ENCODE data around the gene GABPB2.

The GABPB2 gene

GRCh38 chr1:151032164-151032563, 38.4 kb upstream of the GABPB2 start:
- ChIA-PET CTCF (interaction anchor here (1.0 to 1.7 kb wide), 2 partner anchors 25 to 124 kb away, joined by 3 to 4 read pairs; partner anchors contain the start of genes MINDY1 and TNFAIP8L2), POLR2A (no interaction called here)
- Histone ChIP-seq H3K36me3 (ENCODE audit: control insufficient read depth in 2 of 2, insufficient read depth in 1 of 2, low read length in 2 of 2) (peaks cover 45 to 71% of the 10 kb centered on the region in 2 experiments), H3K9me3 (ENCODE audit: control insufficient read depth, insufficient read depth, low read depth, low read length) (no peaks in the 10 kb centered on the region), H3K4me3 (ENCODE audit: low read depth, low read length) (no peak overlapping the region), H3K27ac (ENCODE audit: extremely low read depth, low read depth, low read length) (no peak overlapping the region), H3K4me1 (ENCODE audit: control insufficient read depth, insufficient read depth, low read length) (no peaks in the 10 kb centered on the region)
- TF ChIP-seq ZNF146 (tag by site-specific recombination; IDR thresholded peaks at IDR 0.05) (no peak), ZNF121 (tag by site-specific recombination; IDR thresholded peaks at IDR 0.05) (peak; percentile 72; the same call in 1 of the 2 replicates), PRDM4 (tag by site-specific recombination; IDR thresholded peaks at IDR 0.05) (no peak)

- H3K4me1 ChIP-seq (ENCODE audit: control insufficient read depth, insufficient read depth, low read length) = no peaks in the 10 kb centered on the region
- H3K9me3 ChIP-seq (ENCODE audit: control insufficient read depth, insufficient read depth, low read depth, low read length) = no peaks in the 10 kb centered on the region
- POLR2A ChIA-PET = no interaction called here
- TF ChIP-seq ZNF138 (tag by site-specific recombination; IDR thresholded peaks at IDR 0.05; ENCODE audit: borderline replicate concordance) = no peak
- no peak for TF ChIP-seq ZNF488 (tag by site-specific recombination; IDR thresholded peaks at IDR 0.05)
- TF ChIP-seq ZNF404 (tag by site-specific recombination; IDR thresholded peaks at IDR 0.05) = no peak
- no peak for TF ChIP-seq ZNF311 (tag by site-specific recombination; IDR thresholded peaks at IDR 0.05; ENCODE audit: borderline replicate concordance)
- CTCF ChIA-PET = interaction anchor here (0.6 to 1.5 kb wide), 2 partner anchors 11 to 12 kb away, joined by 4 read pairs; no protein-coding TSS in a partner anchor
- H3K36me3 ChIP-seq (ENCODE audit: control insufficient read depth in 2 of 2, insufficient read depth in 1 of 2, low read length in 2 of 2) = peaks cover 19 to 43% of the 10 kb centered on the region in 2 experiments
- no peak overlapping the region for H3K27ac ChIP-seq (ENCODE audit: extremely low read depth, low read depth, low read length)
- H3K4me3 ChIP-seq (ENCODE audit: low read depth, low read length) = no peak overlapping the region
Observed at GRCh38 chr1:151035167-151035566, 35.4 kb upstream of the GABPB2 start.

GRCh38 chr1:151036356-151036755, 34.2 kb upstream of the GABPB2 start, which contains the start of gene BNIPL:
BNIPL (plus strand) TSS chr1:151036586; CDS start chr1:151036726, 140 bp downstream.
- no peaks in the 10 kb centered on the region for H3K4me1 ChIP-seq (ENCODE audit: control insufficient read depth, insufficient read depth, low read length)
- peaks cover 12 to 31% of the 10 kb centered on the region in 2 experiments for H3K36me3 ChIP-seq (ENCODE audit: control insufficient read depth in 2 of 2, insufficient read depth in 1 of 2, low read length in 2 of 2)
- ChIA-PET POLR2A (no interaction called here), CTCF (interaction anchor here (0.6 kb wide), 1 partner anchor 28 kb away, joined by 5 read pairs; the partner anchor contains the start of gene PRUNE1)
- H3K27ac ChIP-seq (ENCODE audit: extremely low read depth, low read depth, low read length) = no peak within 1 kb of the TSS
- no peaks in the 10 kb centered on the region for H3K9me3 ChIP-seq (ENCODE audit: control insufficient read depth, insufficient read depth, low read depth, low read length)
- TF ChIP-seq SCRT1 (tag by site-specific recombination; IDR thresholded peaks at IDR 0.05; ENCODE audit: borderline replicate concordance) (no peak), ZNF530 (tag by site-specific recombination; IDR thresholded peaks at IDR 0.05; ENCODE audit: low read depth) (no peak), SETDB1 (IDR thresholded peaks at IDR 0.05; ENCODE audit: insufficient read length, low read length) (no peak), ZNF488 (tag by site-specific recombination; IDR thresholded peaks at IDR 0.05) (no peak), SP7 (tag by site-specific recombination; IDR thresholded peaks at IDR 0.05) (no peak), MEIS1 (CRISPR knock-in tag; IDR thresholded peaks at IDR 0.05; ENCODE audit: borderline replicate concordance) (no peak), ZNF76 (tag by site-specific recombination; IDR thresholded peaks at IDR 0.05; ENCODE audit: borderline replicate concordance, low read depth) (no peak), ZNF791 (tag by site-specific recombination; IDR thresholded peaks at IDR 0.05) (no peak), ZNF792 (tag by site-specific recombination; IDR thresholded peaks at IDR 0.05) (no peak), ZNF654 (tag by site-specific recombination; IDR thresholded peaks at IDR 0.05; ENCODE audit: low read depth) (no peak)
- no peak within 1 kb of the TSS for H3K4me3 ChIP-seq (ENCODE audit: low read depth, low read length)

All from HEK293 (cell line).